Osteoblast (primary cell): ENCODE data around the gene RNF217. TPM values are rescaled to one million over a fixed set of nuclear protein-coding genes. Genes with fewer than 3 reads are reported as not detected.

Experiments used
- DNase-seq: peaks from one replicate; pipeline ENCODE4 v3.0.0; 2011; ENCODE audit warnings: low spot score, mixed read lengths; ENCODE audit not compliant: insufficient read length; ENCODE audit errors: missing footprints
- H2AFZ ChIP-seq: 2 replicates; pipeline ENCODE4 v1.6.0; 2011; ENCODE audit warnings: mild to moderate bottlenecking, low read length
- H3K27ac ChIP-seq: 2 replicates; pipeline ENCODE4 v1.5.1; 2011; ENCODE audit warnings: mild to moderate bottlenecking, low read depth, low read length, moderate library complexity
- H3K27me3 ChIP-seq: 2 replicates; pipeline ENCODE4 v1.6.0; 2012; ENCODE audit warnings: mild to moderate bottlenecking, control low read depth, inconsistent platforms, low read length, moderate library complexity; ENCODE audit not compliant: insufficient read depth
- H3K36me3 ChIP-seq: 2 replicates; pipeline ENCODE4 v1.5.1; 2011; ENCODE audit warnings: mild to moderate bottlenecking, low read length, control low read depth, moderate library complexity; ENCODE audit not compliant: insufficient read depth
- H3K4me1 ChIP-seq: 2 replicates; pipeline ENCODE4 v1.5.1; 2011; ENCODE audit warnings: mild to moderate bottlenecking, low read length, control low read depth, moderate library complexity; ENCODE audit not compliant: insufficient read depth
- H3K4me2 ChIP-seq: 2 replicates; pipeline ENCODE4 v1.6.0; 2011; ENCODE audit warnings: mild to moderate bottlenecking, low read length; ENCODE audit not compliant: insufficient read depth
- H3K4me3 ChIP-seq: fragments of 200-600 bp; sonication (generic); 3 replicates; pipeline ENCODE4 v1.5.1; 2012; ENCODE audit warnings: mild to moderate bottlenecking, low read length, inconsistent platforms; ENCODE audit not compliant: insufficient read depth
- H3K79me2 ChIP-seq: 2 replicates; pipeline ENCODE4 v1.6.0; 2012; ENCODE audit warnings: mild to moderate bottlenecking, low read length, control low read depth, inconsistent platforms; ENCODE audit not compliant: insufficient read depth
- H3K9me3 ChIP-seq: 2 replicates; pipeline ENCODE4 v1.5.1; 2011; ENCODE audit warnings: low read depth, low read length, control low read depth
- H4K20me1 ChIP-seq: 2 replicates; pipeline ENCODE4 v1.6.0; 2012; ENCODE audit warnings: mild to moderate bottlenecking, low read length, control low read depth; ENCODE audit not compliant: insufficient read depth
- total RNA-seq: library from RNA; depleted of rRNA; stranded (reverse); fragments of >200 nt; gene quantifications from 2 replicates; pipeline ENCODE4 v1.2.3, GENCODE V29; 2012
- TF ChIP-seq, protein P1 (sequence below): IDR thresholded peaks from 2 replicates; pipeline ENCODE4 v1.5.1; 2011; ENCODE audit warnings: mild to moderate bottlenecking, low read depth, low read length, moderate library complexity; ENCODE audit errors: extremely low read depth

Gene RNF217
- total RNA-seq, 1 donor: 22.8 TPM

DNA sequence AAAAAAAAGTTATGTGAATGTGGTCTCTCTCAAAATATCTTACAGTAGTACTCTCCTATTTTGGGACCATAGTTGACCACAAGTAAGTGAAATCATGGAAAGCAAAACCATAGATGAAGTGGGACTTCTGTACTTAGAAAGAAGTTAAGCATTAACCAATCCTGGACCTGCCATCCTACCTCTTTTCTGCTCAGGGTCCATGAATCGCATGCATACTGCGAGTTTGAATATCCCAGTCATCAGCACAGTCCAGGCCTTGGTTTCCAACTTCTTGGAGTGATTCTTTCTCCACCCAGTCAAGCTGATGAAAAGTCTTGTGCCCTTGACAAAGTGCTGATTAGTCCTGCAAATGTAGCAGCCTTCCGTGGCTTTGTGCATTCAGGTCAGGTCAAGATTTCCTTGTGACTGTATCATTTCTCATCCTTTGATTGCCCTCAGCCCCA, 46.0 kb downstream of the RNF217 start:
- Histone ChIP-seq H3K9me3 (no peaks in the 10 kb centered on the region), H3K4me2 (no peak overlapping the region), H4K20me1 (peaks cover 5% of the 10 kb centered on the region), H3K27ac (peak overlapping the region; percentile 25), H2AFZ (no peak overlapping the region), H3K36me3 (peaks cover 3% of the 10 kb centered on the region), H3K27me3 (no peaks in the 10 kb centered on the region), H3K79me2 (peaks cover 21% of the 10 kb centered on the region), H3K4me3 (no peak overlapping the region), H3K4me1 (peaks cover 28% of the 10 kb centered on the region)
- no peak for DNase-seq
- TF ChIP-seq, protein P1, sequence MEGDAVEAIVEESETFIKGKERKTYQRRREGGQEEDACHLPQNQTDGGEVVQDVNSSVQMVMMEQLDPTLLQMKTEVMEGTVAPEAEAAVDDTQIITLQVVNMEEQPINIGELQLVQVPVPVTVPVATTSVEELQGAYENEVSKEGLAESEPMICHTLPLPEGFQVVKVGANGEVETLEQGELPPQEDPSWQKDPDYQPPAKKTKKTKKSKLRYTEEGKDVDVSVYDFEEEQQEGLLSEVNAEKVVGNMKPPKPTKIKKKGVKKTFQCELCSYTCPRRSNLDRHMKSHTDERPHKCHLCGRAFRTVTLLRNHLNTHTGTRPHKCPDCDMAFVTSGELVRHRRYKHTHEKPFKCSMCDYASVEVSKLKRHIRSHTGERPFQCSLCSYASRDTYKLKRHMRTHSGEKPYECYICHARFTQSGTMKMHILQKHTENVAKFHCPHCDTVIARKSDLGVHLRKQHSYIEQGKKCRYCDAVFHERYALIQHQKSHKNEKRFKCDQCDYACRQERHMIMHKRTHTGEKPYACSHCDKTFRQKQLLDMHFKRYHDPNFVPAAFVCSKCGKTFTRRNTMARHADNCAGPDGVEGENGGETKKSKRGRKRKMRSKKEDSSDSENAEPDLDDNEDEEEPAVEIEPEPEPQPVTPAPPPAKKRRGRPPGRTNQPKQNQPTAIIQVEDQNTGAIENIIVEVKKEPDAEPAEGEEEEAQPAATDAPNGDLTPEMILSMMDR: no peak

DNA sequence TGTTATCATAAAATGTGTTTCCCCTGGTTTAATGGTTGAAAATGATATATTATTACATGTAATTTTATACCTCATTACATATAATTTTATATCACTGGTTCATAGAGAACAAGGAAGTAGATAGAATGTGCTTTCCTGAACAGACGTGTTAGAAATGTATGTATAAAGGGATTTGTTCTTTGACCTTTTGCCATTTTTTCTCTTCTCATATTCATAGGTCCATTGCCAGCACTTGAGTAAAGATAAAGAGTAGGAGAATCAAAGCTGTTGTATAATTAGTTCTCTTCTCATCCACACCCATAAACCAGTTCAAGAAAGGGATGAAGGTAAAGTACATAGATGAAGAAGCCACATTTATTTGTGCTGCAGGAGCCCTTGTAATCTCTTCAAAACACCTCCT, 46.7 kb downstream of the RNF217 start:
- H3K4me2 ChIP-seq: no peak overlapping the region
- peaks cover 21% of the 10 kb centered on the region for H3K79me2 ChIP-seq
- H2AFZ ChIP-seq: no peak overlapping the region
- TF ChIP-seq, protein P1: no peak
- no peaks in the 10 kb centered on the region for H3K27me3 ChIP-seq
- H4K20me1 ChIP-seq: peaks cover 5% of the 10 kb centered on the region
- peak overlapping the region; percentile 25 for H3K27ac ChIP-seq
- H3K4me3 ChIP-seq: no peak overlapping the region
- no peaks in the 10 kb centered on the region for H3K9me3 ChIP-seq
- no peak for DNase-seq
- H3K36me3 ChIP-seq: peaks cover 3% of the 10 kb centered on the region
- peaks cover 33% of the 10 kb centered on the region for H3K4me1 ChIP-seq

DNA sequence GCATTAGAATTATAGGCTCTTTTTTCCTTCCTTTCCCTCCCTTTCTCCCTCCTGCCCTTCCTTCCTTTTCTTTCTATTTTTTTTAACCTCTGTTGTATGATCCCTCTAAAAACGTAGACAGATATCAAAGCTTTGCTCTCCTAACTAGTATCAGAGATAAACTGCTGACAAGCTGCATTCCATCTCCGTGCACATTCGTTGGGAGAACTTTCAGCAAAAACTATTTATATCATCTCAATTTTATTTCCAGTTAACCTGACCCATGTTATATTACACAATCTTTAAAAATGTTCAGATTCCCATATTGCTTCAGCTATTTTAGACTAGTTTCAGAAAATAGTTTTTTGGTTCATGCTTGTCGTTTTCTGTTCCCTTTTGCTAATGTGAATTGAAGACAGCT, 47.3 kb downstream of the RNF217 start:
- H3K27me3 ChIP-seq: no peaks in the 10 kb centered on the region
- H4K20me1 ChIP-seq: no peaks in the 10 kb centered on the region
- peaks cover 21% of the 10 kb centered on the region for H3K79me2 ChIP-seq
- H3K4me2 ChIP-seq: peak overlapping the region; percentile 34
- H2AFZ ChIP-seq: no peak overlapping the region
- H3K4me3 ChIP-seq: no peak overlapping the region
- TF ChIP-seq, protein P1: no peak
- H3K4me1 ChIP-seq: peaks cover 33% of the 10 kb centered on the region
- H3K9me3 ChIP-seq: no peaks in the 10 kb centered on the region
- DNase-seq: peak; percentile 2
- peaks cover 3% of the 10 kb centered on the region for H3K36me3 ChIP-seq
- H3K27ac ChIP-seq: peak overlapping the region; percentile 40

DNA sequence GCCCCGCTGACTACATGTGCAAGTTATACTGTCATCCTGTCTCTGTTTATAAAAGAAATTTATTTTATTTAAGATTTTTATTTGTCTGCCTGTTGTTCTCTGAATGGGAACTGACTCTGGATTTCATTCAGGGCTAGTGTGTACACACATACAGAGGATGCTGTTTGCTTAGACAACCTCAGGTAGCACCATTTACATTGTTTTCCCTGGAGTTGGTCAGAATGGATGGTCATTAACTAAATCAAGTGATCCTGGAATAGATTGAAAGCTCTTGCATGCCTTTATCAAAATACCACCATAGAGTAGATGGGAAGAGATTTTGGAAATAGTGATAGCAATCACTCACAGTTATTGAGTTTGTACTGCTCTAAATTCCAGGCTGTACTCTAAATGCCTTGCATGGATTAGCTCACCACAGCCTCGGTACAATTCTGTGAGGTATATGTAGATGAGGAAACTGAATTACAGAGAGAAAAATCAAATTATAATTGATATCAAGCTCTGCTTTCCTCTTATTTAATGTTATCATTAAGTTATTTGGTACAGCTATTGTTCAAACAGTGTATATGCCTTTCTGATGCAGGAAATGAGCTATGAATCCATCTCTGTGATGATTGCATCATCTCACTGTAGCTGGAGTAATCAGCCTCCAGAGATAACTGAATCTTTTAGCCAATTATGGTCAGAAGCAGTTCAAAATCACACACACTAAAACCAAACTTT, 51.9 kb downstream of the RNF217 start:
- peak; percentile 50 for DNase-seq
- peaks cover 3% of the 10 kb centered on the region for H3K36me3 ChIP-seq
- TF ChIP-seq, protein P1: no peak
- no peak overlapping the region for H2AFZ ChIP-seq
- H4K20me1 ChIP-seq: no peaks in the 10 kb centered on the region
- peak overlapping the region; percentile 36 for H3K27ac ChIP-seq
- H3K4me3 ChIP-seq: no peak overlapping the region
- H3K4me2 ChIP-seq: peak overlapping the region; percentile 60
- H3K79me2 ChIP-seq: peaks cover 34% of the 10 kb centered on the region
- H3K27me3 ChIP-seq: no peaks in the 10 kb centered on the region
- no peaks in the 10 kb centered on the region for H3K9me3 ChIP-seq
- H3K4me1 ChIP-seq: peaks cover 27% of the 10 kb centered on the region
